SU-DHL-6 (cell line): ENCODE measurements around the gene CBX6.

ENCODE experiments used
- H2AFZ ChIP-seq: fragments of 200-600 bp; sonication (generic); 2 replicates; pipeline ENCODE4 v1.6.1; 2014; ENCODE audit warnings: low read depth, mild to moderate bottlenecking, moderate library complexity, mixed read lengths, antibody characterized with exemption, low read length; ENCODE audit not compliant: severe bottlenecking
- H3F3A ChIP-seq: fragments of 200-600 bp; shearing (Covaris generic); 2 replicates; pipeline ENCODE4 v1.6.0; 2016; ENCODE audit warnings: antibody characterized with exemption, mild to moderate bottlenecking; ENCODE audit not compliant: insufficient read depth
- H3K27ac ChIP-seq: fragments of 200-600 bp; sonication (generic); 2 replicates; pipeline ENCODE4 v1.5.1; 2016; ENCODE audit warnings: low read depth, mild to moderate bottlenecking, low read length, moderate library complexity, mixed read lengths
- H3K27me3 ChIP-seq: fragments of 200-600 bp; sonication (generic), shearing (Covaris generic); 2 replicates; pipeline ENCODE4 v1.6.0; 2014; ENCODE audit warnings: mild to moderate bottlenecking, low read length
- H3K36me3 ChIP-seq: fragments of 200-600 bp; sonication (generic); 2 replicates; pipeline ENCODE4 v1.6.1; 2014; ENCODE audit warnings: mild to moderate bottlenecking, low read length, mixed read lengths
- H3K4me2 ChIP-seq: fragments of 300-600, 200-600 bp; shearing (Covaris generic), sonication (generic); 2 replicates; pipeline ENCODE4 v1.6.0; 2014; ENCODE audit warnings: low read length, low read depth, mild to moderate bottlenecking; ENCODE audit not compliant: poor library complexity, severe bottlenecking
- H3K4me3 ChIP-seq: fragments of 200-600 bp; sonication (generic); 2 replicates; pipeline ENCODE4 v1.5.1; 2014; ENCODE audit warnings: antibody characterized with exemption, low read length, mild to moderate bottlenecking, mixed read lengths; ENCODE audit not compliant: insufficient read depth, poor library complexity, severe bottlenecking
- H3K79me2 ChIP-seq: fragments of 200-600 bp; sonication (generic); 2 replicates; pipeline ENCODE4 v1.6.1; 2014; ENCODE audit warnings: mild to moderate bottlenecking, low read length, moderate library complexity; ENCODE audit not compliant: insufficient read depth
- H3K9ac ChIP-seq: fragments of 200-600 bp; sonication (generic); 2 replicates; pipeline ENCODE4 v1.7.0; 2014; ENCODE audit warnings: mild to moderate bottlenecking, low read length
- H3K9me2 ChIP-seq: fragments of 200-600 bp; sonication (generic); replicated peaks from 2 replicates; pipeline ENCODE4 v1.6.1; 2014; ENCODE audit warnings: low read length; ENCODE audit not compliant: insufficient read depth
- H3K9me3 ChIP-seq: fragments of 200-600 bp; sonication (generic); 2 replicates; pipeline ENCODE4 v1.6.1; 2014; ENCODE audit warnings: low read length, mixed read lengths; ENCODE audit not compliant: insufficient read depth
- H4K20me1 ChIP-seq: fragments of 200-600 bp; sonication (generic); 2 replicates; pipeline ENCODE4 v1.6.1; 2014; ENCODE audit warnings: low read depth, mild to moderate bottlenecking, antibody characterized with exemption, low read length, moderate library complexity, mixed read lengths
- EZH2phosphoT487 ChIP-seq: fragments of 200-600 bp; sonication (generic), shearing (Covaris generic); conservative IDR thresholded peaks from 2 replicates; pipeline ENCODE4 v1.6.1; 2018; ENCODE audit warnings: mild to moderate bottlenecking, antibody characterized with exemption, low read length, moderate library complexity, mixed read lengths
- TF ChIP-seq, protein P1 (sequence below): fragments of 200-600 bp; sonication (generic); IDR thresholded peaks from one replicate; pipeline ENCODE4 v1.5.1; 2017; ENCODE audit warnings: antibody characterized with exemption, mild to moderate bottlenecking, low read length, moderate library complexity; ENCODE audit not compliant: insufficient read depth, poor library complexity, severe bottlenecking

Gene CBX6

DNA sequence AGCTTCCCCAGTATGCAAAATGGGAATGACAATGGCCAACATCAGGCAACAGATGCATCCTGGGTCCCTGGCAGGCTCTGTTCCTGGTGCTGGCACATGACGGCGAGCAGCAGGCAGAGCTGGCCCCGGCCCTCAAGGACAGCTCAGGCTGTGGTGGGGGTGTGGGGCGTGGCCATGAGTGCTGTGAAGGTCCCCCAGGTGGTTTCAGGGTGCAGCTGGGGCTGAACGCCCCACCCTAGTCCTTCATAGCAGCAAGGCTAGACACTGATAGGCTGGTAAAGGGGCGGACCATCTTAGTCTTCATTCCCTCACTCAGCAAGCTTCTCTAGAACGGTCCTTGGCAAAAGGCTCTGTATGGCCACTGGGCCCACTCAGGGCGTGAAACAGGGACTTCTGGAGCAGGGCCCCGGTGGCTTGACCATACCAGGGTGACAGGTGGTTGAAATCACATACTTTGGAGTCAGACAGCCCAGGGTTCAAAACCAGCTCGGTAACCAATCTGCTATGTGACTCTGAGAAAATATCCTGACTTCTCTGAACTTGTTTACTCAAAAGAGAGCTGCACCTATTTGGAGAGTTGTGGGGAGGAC lies 43.3 kb downstream of the CBX6 start:
- Histone ChIP-seq H3K9me3 (no peaks in the 10 kb centered on the region), H3K4me3 (no peak overlapping the region), H3K36me3 (no peaks in the 10 kb centered on the region), H2AFZ (no peak overlapping the region), H3K4me2 (no peak overlapping the region), H3K9ac (no peak overlapping the region), H3K9me2 (no peaks in the 10 kb centered on the region), H3K27me3 (no peaks in the 10 kb centered on the region; the same call in 1 of the 2 replicates), H3F3A (no peaks in the 10 kb centered on the region), H3K27ac (no peak overlapping the region), H4K20me1 (no peaks in the 10 kb centered on the region), H3K79me2 (no peaks in the 10 kb centered on the region)
- TF ChIP-seq EZH2phosphoT487 = no peak
- TF ChIP-seq, protein P1, sequence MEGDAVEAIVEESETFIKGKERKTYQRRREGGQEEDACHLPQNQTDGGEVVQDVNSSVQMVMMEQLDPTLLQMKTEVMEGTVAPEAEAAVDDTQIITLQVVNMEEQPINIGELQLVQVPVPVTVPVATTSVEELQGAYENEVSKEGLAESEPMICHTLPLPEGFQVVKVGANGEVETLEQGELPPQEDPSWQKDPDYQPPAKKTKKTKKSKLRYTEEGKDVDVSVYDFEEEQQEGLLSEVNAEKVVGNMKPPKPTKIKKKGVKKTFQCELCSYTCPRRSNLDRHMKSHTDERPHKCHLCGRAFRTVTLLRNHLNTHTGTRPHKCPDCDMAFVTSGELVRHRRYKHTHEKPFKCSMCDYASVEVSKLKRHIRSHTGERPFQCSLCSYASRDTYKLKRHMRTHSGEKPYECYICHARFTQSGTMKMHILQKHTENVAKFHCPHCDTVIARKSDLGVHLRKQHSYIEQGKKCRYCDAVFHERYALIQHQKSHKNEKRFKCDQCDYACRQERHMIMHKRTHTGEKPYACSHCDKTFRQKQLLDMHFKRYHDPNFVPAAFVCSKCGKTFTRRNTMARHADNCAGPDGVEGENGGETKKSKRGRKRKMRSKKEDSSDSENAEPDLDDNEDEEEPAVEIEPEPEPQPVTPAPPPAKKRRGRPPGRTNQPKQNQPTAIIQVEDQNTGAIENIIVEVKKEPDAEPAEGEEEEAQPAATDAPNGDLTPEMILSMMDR = no peak

DNA sequence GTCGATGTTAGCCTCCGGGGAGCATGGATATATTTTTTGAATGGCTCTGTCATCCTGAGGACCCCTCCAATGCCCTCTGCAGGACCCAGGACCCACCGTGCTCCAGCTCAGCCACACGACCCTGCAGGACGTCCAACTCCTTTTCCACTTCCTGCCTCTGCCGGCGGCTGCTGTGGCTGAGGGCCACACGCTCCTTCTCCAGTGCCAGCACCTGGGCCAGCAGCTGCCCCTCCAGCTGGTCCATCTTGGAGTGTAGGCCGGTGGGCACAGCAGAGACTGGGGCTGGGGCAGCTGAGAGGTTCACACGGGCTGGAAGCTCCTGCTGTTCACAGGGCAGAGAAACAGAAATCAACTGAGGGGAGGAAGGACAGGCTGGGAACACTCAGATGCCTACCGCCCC lies 43.8 kb downstream of the CBX6 start:
- no peak overlapping the region for H3K27ac ChIP-seq
- no peak overlapping the region for H3K4me3 ChIP-seq
- no peak overlapping the region for H2AFZ ChIP-seq
- H3K9me2 ChIP-seq = no peaks in the 10 kb centered on the region
- no peaks in the 10 kb centered on the region for H3K79me2 ChIP-seq
- no peaks in the 10 kb centered on the region for H3K9me3 ChIP-seq
- TF ChIP-seq EZH2phosphoT487 = no peak
- no peaks in the 10 kb centered on the region; the same call in 1 of the 2 replicates for H3K27me3 ChIP-seq
- no peaks in the 10 kb centered on the region for H3K36me3 ChIP-seq
- H3F3A ChIP-seq = no peaks in the 10 kb centered on the region
- H4K20me1 ChIP-seq = no peaks in the 10 kb centered on the region
- no peak overlapping the region for H3K9ac ChIP-seq
- H3K4me2 ChIP-seq = no peak overlapping the region

DNA sequence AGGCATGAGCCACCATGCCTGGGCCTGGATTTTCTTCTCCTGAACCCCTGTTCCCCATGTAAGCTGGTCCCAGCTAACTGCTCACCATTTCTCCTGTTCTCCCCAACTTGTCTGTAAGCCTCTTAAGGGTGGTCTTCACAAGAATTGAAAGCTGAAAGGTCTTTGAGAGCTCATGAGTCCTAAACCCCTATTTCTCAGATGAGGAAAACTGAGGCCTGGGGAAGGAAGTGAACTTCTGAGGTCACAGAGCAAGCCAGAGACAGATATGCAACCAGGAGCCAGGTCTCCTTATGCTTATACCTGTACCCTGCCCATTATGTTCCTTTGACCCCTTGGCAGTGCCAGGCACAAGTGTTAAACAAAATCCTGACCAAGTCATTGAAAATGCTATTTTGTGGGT lies 44.5 kb downstream of the CBX6 start:
- no peaks in the 10 kb centered on the region for H3F3A ChIP-seq
- H2AFZ ChIP-seq = no peak overlapping the region
- no peaks in the 10 kb centered on the region; the same call in 1 of the 2 replicates for H3K27me3 ChIP-seq
- H3K9me3 ChIP-seq = no peaks in the 10 kb centered on the region
- H4K20me1 ChIP-seq = no peaks in the 10 kb centered on the region
- no peak overlapping the region for H3K27ac ChIP-seq
- no peaks in the 10 kb centered on the region for H3K36me3 ChIP-seq
- H3K4me2 ChIP-seq = no peak overlapping the region
- no peak overlapping the region for H3K9ac ChIP-seq
- no peak overlapping the region for H3K4me3 ChIP-seq
- no peaks in the 10 kb centered on the region for H3K9me2 ChIP-seq
- no peaks in the 10 kb centered on the region for H3K79me2 ChIP-seq
- TF ChIP-seq, protein P1 = no peak
- TF ChIP-seq EZH2phosphoT487 = no peak

DNA sequence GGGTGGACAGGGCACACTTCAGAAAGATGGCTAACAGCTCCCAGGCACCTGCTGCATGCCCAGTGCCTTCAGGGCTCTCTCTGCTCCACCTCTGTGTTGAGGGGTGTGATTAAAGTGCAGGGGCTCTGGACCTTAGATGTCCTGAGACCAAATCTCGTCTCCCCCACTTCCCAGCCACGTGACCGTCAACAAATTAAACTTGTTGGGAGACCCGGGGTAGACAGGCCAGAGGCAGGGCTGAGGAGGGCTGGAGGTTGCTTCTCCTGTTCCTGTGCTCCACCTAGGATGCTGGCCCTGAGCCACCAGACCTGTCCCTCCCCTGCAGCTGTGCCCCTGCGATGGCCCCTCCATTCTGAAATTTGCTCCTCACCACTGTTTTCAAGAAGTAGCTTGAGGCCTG lies 45.2 kb downstream of the CBX6 start:
- no peaks in the 10 kb centered on the region for H3K79me2 ChIP-seq
- H3K36me3 ChIP-seq = no peaks in the 10 kb centered on the region
- no peak overlapping the region for H3K4me2 ChIP-seq
- no peaks in the 10 kb centered on the region; the same call in 1 of the 2 replicates for H3K27me3 ChIP-seq
- H2AFZ ChIP-seq = no peak overlapping the region
- H3K27ac ChIP-seq = no peak overlapping the region
- TF ChIP-seq EZH2phosphoT487 = no peak
- TF ChIP-seq, protein P1 = no peak
- no peaks in the 10 kb centered on the region for H3F3A ChIP-seq
- no peak overlapping the region for H3K4me3 ChIP-seq
- H3K9me3 ChIP-seq = no peaks in the 10 kb centered on the region
- H4K20me1 ChIP-seq = no peaks in the 10 kb centered on the region
- H3K9ac ChIP-seq = no peak overlapping the region
- H3K9me2 ChIP-seq = no peaks in the 10 kb centered on the region
